Astrocyte (in vitro differentiated cells and primary cell): Measurements from ENCODE around the gene ERG28. TPM values are rescaled to one million over a fixed set of nuclear protein-coding genes. Genes with fewer than 3 reads are reported as not detected.

Experiments used
- DNase-seq: peaks from one replicate; pipeline ENCODE4 v3.0.0-alpha.2; 2010; ENCODE audit warnings: low read depth
- FAIRE-seq: peaks from 2 replicates; lab custom pipeline; 2011; peaks lifted over from hg19 to GRCh38; lab: Jason Lieb, UNC
- H2AFZ ChIP-seq: 2 replicates; pipeline ENCODE4 v1.6.0; 2012; ENCODE audit warnings: low read depth, low read length, inconsistent platforms
- H3K27ac ChIP-seq: 2 replicates; pipeline ENCODE4 v1.5.1; 2011; ENCODE audit warnings: low read depth, low read length, inconsistent platforms
- H3K27me3 ChIP-seq: 2 replicates; pipeline ENCODE4 v1.6.0; 2011; ENCODE audit warnings: low read length, inconsistent platforms; ENCODE audit not compliant: insufficient read depth
- H3K36me3 ChIP-seq: 2 replicates; pipeline ENCODE4 v1.5.1; 2011; ENCODE audit warnings: low read length, inconsistent platforms; ENCODE audit not compliant: insufficient read depth
- H3K4me1 ChIP-seq: 2 replicates; pipeline ENCODE4 v1.5.1; 2011; ENCODE audit warnings: low read length, inconsistent platforms; ENCODE audit not compliant: insufficient read depth
- H3K4me2 ChIP-seq: 2 replicates; pipeline ENCODE4 v1.6.0; 2012; ENCODE audit warnings: low read length, inconsistent platforms
- H3K4me3 ChIP-seq: 2 replicates; pipeline ENCODE4 v1.5.1; 2011; ENCODE audit warnings: low read depth, mild to moderate bottlenecking, low read length, inconsistent platforms; ENCODE audit not compliant: insufficient read depth
- H3K79me2 ChIP-seq: 2 replicates; pipeline ENCODE4 v1.6.0; 2012; ENCODE audit warnings: mild to moderate bottlenecking, low read length, inconsistent platforms; ENCODE audit not compliant: insufficient read depth
- H3K9ac ChIP-seq: 2 replicates; pipeline ENCODE4 v1.6.0; 2012; ENCODE audit warnings: mild to moderate bottlenecking, low read length, inconsistent platforms
- H3K9me3 ChIP-seq: 2 replicates; pipeline ENCODE4 v1.5.1; 2012; ENCODE audit warnings: low read depth, mild to moderate bottlenecking, low read length, inconsistent platforms; ENCODE audit not compliant: insufficient read depth
- H4K20me1 ChIP-seq: 2 replicates; pipeline ENCODE4 v1.6.0; 2012; ENCODE audit warnings: low read length, inconsistent platforms; ENCODE audit not compliant: insufficient read depth
- H3K27ac Mint-ChIP-seq: one replicate; pipeline ENCODE4 v1.8.0; 2021; ENCODE audit warnings: mild to moderate bottlenecking, mixed read lengths; ENCODE audit not compliant: unreplicated experiment
- H3K27me3 Mint-ChIP-seq: one replicate; pipeline ENCODE4 v1.8.0; 2021; ENCODE audit warnings: low read depth, mixed read lengths; ENCODE audit not compliant: unreplicated experiment
- H3K36me3 Mint-ChIP-seq: one replicate; pipeline ENCODE4 v1.8.0; 2021; ENCODE audit warnings: low read depth, mixed read lengths; ENCODE audit not compliant: unreplicated experiment
- H3K4me1 Mint-ChIP-seq: one replicate; pipeline ENCODE4 v1.8.0; 2021; ENCODE audit warnings: low read depth, mixed read lengths; ENCODE audit not compliant: unreplicated experiment
- H3K4me3 Mint-ChIP-seq: one replicate; pipeline ENCODE4 v1.8.0; 2021; ENCODE audit warnings: mild to moderate bottlenecking, moderate library complexity, mixed read lengths; ENCODE audit not compliant: unreplicated experiment
- H3K9me3 Mint-ChIP-seq: one replicate; pipeline ENCODE4 v1.8.0; 2021; ENCODE audit warnings: mild to moderate bottlenecking, mixed read lengths; ENCODE audit not compliant: unreplicated experiment
- CTCF ChIP-seq: IDR thresholded peaks from 2 replicates; pipeline ENCODE4 v1.5.1; 2011; ENCODE audit warnings: low read depth, mild to moderate bottlenecking, inconsistent platforms, low read length, moderate library complexity; ENCODE audit not compliant: insufficient read depth
- EZH2 ChIP-seq: IDR thresholded peaks from 2 replicates; pipeline ENCODE4 v1.6.1; 2012; ENCODE audit warnings: mild to moderate bottlenecking, low read length, inconsistent platforms; ENCODE audit not compliant: insufficient read depth
- total RNA-seq: library from RNA; stranded (reverse); gene quantifications from 2 replicates; pipeline ENCODE4 v1.2.1, GENCODE V29; 2021

ERG28 gene
- total RNA-seq, 1 donor from 2014 or later = 23.1 TPM

DNA sequence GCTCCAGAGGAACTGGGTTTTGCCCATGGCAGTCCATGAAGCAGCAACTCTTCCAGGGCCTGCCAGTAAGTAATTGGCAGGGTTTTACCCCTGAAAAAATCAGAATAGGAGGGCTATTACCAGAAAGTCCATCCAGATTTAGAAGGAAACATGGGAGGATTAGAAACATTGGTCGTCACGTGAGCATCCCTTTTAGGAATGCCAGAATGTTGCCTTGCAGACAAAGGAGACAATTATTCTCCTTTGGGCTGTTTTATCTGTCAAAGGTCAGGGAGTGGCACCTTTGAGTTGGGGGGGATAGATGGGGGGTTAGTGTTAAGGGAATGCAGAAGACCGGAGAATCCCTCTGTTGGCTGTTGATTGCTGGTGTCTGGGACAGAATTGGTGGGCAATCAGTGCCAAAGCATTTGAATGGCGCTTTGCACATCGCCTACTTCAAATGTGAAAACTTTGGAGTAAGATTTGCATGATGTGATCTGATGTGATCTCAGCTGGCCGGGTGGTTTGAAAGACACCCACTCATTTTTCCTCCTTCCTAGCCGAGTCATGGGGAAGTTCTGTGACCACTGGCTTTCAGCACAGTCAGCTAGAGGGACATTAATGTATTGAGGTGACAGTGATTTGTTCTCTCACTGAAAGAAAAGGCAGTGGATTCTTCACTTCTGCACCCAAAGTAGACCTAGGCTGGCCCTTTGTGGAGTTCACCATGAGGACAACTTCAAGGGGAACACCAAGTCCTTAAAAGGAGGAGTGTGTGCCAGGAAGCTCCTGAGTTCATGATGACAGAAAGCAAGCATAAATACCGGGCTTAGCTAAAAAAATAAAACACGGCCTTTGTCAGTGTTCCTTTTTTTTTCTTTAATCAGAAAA is 50.8 kb downstream of the ERG28 start:
- Histone ChIP-seq H3K4me2 (no peak overlapping the region), H3K79me2 (no peaks in the 10 kb centered on the region), H3K9ac (no peak overlapping the region), H3K27me3 (no peaks in the 10 kb centered on the region), H3K36me3 (no peaks in the 10 kb centered on the region), H4K20me1 (no peaks in the 10 kb centered on the region), H3K27ac (no peak overlapping the region), H3K9me3 (peaks cover 14% of the 10 kb centered on the region), H2AFZ (no peak overlapping the region), H3K4me3 (no peak overlapping the region), H3K4me1 (peaks cover 5% of the 10 kb centered on the region)
- DNase-seq = no peak
- no peak overlapping the region for H3K27ac Mint-ChIP-seq
- H3K36me3 Mint-ChIP-seq = peaks cover 27% of the 10 kb centered on the region
- TF ChIP-seq EZH2 (no peak), CTCF (no peak)
- H3K4me1 Mint-ChIP-seq = peaks cover 20% of the 10 kb centered on the region
- no peaks in the 10 kb centered on the region for H3K27me3 Mint-ChIP-seq
- no peak for FAIRE-seq
- H3K4me3 Mint-ChIP-seq = no peak overlapping the region
- H3K9me3 Mint-ChIP-seq = peaks cover 43% of the 10 kb centered on the region

GRCh38 chr14:75609116-75609515 is 51.6 kb downstream of the ERG28 start:
- Histone ChIP-seq H3K4me1 (peaks cover 5% of the 10 kb centered on the region), H3K27me3 (no peaks in the 10 kb centered on the region), H3K4me2 (no peak overlapping the region), H3K27ac (no peak overlapping the region), H3K9ac (no peak overlapping the region), H3K36me3 (no peaks in the 10 kb centered on the region), H3K9me3 (peaks cover 14% of the 10 kb centered on the region), H3K79me2 (no peaks in the 10 kb centered on the region), H4K20me1 (no peaks in the 10 kb centered on the region), H2AFZ (no peak overlapping the region), H3K4me3 (no peak overlapping the region)
- FAIRE-seq (no peak), DNase-seq (no peak)
- no peak overlapping the region for H3K27ac Mint-ChIP-seq
- H3K36me3 Mint-ChIP-seq = peaks cover 21% of the 10 kb centered on the region
- H3K9me3 Mint-ChIP-seq = peaks cover 37% of the 10 kb centered on the region
- H3K4me1 Mint-ChIP-seq = peaks cover 20% of the 10 kb centered on the region
- peaks cover 3% of the 10 kb centered on the region for H3K27me3 Mint-ChIP-seq
- no peak overlapping the region for H3K4me3 Mint-ChIP-seq
- TF ChIP-seq EZH2 (no peak), CTCF (no peak)
